IPS-18c (cell line): Measurements from ENCODE around the gene CMIP.
A peak's percentile ranks its signal among the peaks of the same experiment; 100 is the strongest.

ENCODE experiments used
- H3K4me3 ChIP-seq: 2 replicates; pipeline ENCODE4 v1.7.0; 2013; ENCODE audit warnings: low read depth, mild to moderate bottlenecking, low read length, moderate library complexity; ENCODE audit not compliant: insufficient read depth
- H3K9me3 ChIP-seq: one replicate; pipeline ENCODE4 v1.6.1; 2013; ENCODE audit warnings: mild to moderate bottlenecking, low read length, moderate library complexity; ENCODE audit not compliant: control insufficient read depth, insufficient read depth

Gene CMIP

DNA sequence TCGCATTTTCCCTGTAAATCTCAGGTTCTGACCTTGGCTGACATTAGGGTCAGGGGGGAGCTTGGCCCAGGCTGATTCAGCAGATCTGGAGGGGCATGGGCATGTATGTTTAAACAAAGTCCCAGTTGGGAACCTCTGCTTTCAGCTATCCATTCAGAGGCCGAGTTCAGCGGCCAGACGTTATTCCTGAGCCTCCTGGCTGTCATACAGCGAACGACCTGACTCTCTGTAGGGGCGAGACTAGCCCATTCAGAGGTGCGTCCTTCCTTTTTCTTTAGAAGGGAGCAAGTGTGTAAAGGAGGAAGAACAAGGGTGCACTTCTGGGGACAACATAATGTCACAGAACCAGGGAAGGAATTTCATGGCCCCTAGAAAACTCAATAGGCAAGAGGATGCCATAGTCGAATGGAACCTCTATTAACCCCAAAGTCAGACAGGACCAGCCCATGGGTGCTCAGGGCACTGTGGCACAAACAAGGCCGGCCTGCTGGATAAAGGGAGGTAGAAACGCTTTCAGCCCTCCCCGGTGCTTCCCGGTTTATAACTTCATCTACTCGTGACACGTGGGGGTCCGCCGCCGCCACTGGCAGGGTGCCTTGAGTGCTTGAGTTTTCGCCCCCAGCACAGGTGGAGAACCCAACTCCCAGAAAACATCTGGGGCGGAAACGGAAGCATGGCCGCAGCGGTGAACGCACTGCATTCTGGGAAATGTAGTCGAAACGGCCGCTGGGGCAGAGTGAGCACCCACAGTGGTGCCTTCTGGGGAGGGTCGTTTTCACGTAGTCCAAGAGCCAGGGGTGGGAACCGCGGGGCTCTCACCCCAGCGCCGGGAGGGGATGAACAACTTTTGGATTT lies 301.3 kb downstream of the CMIP start:
- no peaks in the 10 kb centered on the region for H3K9me3 ChIP-seq
- peak overlapping the region; percentile 43; the same call in 1 of the 2 replicates for H3K4me3 ChIP-seq

DNA sequence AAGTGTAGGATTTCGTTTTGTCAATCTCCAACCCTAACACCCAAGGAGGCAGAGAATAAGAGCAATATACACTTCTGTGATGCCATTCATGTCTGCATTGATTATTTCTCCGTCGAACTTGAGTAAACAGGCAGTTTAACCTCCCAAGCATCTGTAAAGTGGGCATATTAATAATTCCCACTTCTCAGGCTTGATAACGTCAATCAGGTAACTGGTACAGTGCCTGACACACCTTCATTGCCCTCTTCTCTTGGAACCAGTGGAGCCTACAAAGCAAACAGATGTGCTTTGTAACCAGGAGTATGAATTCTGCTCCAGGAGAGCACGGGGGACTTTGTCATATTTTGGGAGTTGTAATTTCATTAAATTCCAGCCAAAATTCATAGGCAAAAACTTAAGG lies 302.0 kb downstream of the CMIP start:
- Histone ChIP-seq H3K4me3 (peak overlapping the region; percentile 43; the same call in 1 of the 2 replicates), H3K9me3 (no peaks in the 10 kb centered on the region)

DNA sequence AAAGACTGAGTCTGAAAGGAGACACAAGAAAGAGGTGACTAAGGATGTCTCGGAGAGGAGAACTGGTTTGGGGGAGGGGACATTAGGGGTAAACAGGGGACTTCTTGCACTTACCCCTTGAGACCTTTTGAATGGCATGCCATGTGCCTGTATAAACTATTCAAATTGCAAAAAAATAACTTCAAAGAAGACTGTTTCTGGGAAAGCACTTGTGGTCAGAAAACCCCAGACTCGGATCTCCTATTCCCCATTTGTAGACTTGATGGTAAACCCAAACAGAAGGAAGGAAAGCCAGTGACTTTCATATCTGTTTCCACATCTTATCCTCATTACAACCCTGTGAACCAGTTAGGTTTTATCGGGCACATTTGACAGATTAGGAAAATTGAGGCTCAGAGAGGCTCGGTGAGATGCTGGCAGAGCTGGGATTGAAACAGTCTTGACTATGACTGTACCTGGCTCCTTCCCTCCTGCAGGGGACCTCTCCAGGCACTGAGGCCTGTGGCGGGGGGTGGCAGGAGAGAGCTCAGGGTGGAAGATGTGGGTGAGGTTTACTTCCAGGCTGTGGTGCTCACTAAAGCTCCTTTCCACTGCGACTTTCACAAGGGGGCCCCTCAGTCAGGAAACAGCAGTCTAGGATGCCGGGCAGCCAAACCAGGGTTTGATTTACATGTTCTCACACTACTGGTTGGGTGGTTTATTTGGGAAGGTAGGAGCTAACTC lies 304.0 kb downstream of the CMIP start:
- H3K4me3 ChIP-seq = no peak overlapping the region
- H3K9me3 ChIP-seq = no peaks in the 10 kb centered on the region

DNA sequence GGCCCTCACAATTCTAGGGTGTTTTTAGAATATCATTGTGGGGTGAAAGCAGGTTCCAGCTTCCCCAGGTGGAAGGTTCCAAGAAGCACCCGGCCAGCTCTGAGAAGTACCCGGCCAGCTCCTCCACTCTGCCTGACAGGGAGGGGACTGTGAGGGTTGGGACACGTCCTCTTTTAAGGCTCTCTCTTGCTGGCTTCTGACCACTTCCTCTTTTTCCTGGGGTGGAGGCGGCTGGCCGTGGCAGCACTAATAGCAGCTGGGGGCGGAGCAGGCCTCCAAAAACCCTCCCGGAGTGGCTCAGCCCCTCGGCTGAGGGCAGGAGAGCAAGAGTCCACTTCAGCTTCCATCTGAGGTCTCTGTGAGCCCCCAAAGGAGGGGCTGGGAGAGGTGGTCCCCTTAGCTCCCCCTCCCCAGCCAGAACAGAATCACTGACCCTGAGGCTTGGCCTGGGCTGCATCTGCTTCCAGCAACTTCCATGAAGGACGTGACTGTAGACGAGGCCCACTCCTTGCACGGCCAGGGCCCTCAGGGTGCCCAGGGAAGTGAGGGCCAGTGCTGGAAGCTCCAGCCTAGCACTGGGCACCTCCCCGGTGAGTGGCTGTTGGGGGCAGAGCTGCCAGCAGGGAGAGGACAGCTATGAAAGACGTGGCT lies 307.7 kb downstream of the CMIP start:
- Histone ChIP-seq H3K9me3 (no peaks in the 10 kb centered on the region), H3K4me3 (no peak overlapping the region)

DNA sequence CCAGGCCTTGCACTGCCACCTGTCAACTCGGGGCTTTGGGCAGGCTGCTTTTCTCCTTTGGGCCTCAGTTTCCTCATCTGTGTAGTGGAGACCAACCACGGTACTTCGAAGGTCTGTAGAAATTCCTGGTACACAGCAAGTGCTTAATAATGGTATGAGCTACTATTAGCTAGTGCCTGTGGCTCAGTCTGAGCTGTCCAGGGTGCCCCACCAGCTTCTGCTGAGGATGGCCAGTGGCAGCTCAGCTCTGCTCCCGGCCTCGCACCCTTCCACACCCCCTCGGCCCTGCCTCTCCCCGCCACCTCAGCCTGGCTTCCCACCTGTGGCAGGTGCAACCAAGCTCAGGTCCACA lies 308.2 kb downstream of the CMIP start:
- Histone ChIP-seq H3K4me3 (no peak overlapping the region), H3K9me3 (no peaks in the 10 kb centered on the region)

DNA sequence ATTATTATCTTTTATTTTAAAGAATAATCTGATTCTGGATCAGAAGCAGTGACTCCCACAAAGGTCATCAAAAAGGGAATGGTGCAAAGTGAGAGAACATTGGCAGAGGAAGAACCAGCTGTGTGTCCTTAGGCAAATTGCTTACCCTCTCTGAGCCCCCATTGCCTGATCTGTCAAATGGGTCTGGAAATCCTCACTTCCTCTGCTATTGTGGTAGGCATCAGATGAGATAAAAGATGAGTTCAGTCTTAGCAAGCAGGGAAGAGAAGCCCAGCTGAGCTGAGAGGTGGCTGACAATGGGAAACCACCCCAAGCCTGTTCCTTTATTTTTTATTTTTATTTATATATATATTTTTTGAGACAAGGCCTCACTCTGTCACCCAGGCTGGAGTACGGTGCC lies 310.2 kb downstream of the CMIP start:
- Histone ChIP-seq H3K4me3 (no peak overlapping the region), H3K9me3 (no peaks in the 10 kb centered on the region)

DNA sequence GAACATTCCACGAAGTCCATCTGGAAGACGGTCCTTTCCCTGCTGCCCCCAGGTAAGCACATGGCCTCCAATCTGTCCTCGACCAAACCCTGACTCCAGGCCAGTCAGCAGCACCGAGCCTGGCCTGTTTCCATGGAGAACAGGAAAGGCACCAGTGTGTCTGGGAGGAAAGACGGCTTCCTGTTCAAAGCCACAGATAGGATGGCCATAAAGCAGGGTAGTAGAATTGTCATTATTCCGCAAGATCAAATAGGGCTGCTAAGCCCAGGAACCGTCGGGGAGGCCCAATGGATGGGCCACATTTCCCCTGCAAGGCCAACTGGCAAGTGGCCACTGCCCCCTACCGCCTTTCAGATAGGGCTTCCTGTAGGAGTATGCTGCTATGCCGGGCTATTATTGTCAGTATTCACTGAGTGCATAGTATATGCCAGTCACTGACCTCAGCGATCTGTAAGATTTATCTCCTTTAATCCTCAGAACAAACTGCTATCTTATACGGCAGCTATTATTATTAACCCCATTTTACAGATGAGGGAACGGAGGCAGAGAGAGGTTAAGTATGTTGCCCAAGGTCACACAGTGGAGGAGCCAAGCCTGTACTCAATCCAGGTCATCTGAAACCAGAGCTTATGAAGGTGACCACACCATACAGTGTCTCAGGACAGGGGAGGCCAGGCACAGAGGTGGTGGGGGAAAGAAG lies 311.5 kb downstream of the CMIP start:
- H3K9me3 ChIP-seq = no peaks in the 10 kb centered on the region
- H3K4me3 ChIP-seq = no peak overlapping the region

DNA sequence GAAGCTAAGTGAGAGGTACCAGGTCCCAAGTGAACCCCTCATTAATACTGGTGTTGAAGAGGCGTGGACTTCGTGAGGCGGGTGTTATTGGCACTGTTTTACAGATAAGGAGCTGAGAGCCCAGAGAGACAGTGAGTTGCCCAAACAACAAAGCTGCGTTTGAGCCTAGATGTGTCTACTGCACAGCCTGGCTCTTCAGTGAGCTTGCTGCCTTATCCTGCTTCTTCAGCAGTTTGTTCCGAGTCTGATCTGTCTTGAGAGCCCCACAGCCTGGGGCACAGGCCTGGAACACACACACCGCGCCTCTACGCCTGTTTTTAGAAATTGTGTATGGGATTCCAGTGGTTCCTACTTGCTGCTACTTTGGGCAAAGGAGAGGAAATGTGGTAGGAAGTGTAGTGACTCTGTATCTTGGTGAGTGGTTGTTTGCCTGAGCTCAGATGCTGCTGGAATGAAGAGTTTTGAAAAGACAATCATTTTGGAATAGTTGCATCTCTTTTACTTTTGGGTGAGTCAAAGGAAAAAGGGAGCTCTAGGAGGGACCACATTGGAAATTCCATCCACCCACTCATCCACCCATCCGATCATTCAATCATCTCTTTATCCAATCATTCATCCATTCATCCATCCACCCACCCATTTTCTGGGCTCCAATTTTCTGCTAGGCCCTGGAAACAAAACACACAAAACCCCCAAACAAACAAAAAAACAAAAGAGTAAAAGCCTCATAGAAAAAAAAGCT lies 312.2 kb downstream of the CMIP start:
- no peak overlapping the region for H3K4me3 ChIP-seq
- no peaks in the 10 kb centered on the region for H3K9me3 ChIP-seq

DNA sequence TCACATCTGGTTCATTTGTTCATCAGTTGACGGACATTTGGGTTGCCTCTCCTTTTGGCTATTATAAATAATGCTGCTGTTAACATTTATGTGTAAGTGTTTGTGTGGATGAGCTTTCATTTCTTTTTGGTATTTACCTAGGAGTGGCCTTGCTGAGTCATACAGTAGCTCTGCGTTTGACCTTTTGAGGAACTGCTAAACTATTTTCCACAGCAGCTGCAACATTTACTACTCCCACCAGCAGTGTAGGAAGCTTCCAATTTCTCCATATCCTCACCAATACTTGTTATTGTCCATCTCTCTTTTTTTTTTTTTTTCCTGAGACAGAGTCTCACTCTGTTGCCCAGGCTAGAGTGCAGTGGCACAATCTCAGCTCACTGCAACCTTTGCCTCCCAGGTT lies 313.8 kb downstream of the CMIP start:
- Histone ChIP-seq H3K9me3 (no peaks in the 10 kb centered on the region), H3K4me3 (no peak overlapping the region)
